Stimulated activated CD4-positive, alpha-beta T cell treated with anti-CD3 and anti-CD28 coated beads, Interleukin-4, amount 100 ng/mL, for 48 hours (primary cell): ENCODE data around the gene UBAC2.
"Not testable (repeated sequence)": the region's sequence is repeated elsewhere in the genome, so short reads cannot be mapped to it uniquely, and the experiment has no call there.

ENCODE experiments used
- DNase-seq, 2 donors: peaks; one replicate each; pipeline ENCODE4 v3.0.0-alpha.2; 2020; ENCODE audit warnings: low read depth in 2 of 2

UBAC2 gene

GRCh38 chr13:99392470-99393135, 191.9 kb downstream of the UBAC2 start:
- DNase-seq = no peak

GRCh38 chr13:99393391-99393790, 192.7 kb downstream of the UBAC2 start:
- DNase-seq = not testable (repeated sequence)

DNA sequence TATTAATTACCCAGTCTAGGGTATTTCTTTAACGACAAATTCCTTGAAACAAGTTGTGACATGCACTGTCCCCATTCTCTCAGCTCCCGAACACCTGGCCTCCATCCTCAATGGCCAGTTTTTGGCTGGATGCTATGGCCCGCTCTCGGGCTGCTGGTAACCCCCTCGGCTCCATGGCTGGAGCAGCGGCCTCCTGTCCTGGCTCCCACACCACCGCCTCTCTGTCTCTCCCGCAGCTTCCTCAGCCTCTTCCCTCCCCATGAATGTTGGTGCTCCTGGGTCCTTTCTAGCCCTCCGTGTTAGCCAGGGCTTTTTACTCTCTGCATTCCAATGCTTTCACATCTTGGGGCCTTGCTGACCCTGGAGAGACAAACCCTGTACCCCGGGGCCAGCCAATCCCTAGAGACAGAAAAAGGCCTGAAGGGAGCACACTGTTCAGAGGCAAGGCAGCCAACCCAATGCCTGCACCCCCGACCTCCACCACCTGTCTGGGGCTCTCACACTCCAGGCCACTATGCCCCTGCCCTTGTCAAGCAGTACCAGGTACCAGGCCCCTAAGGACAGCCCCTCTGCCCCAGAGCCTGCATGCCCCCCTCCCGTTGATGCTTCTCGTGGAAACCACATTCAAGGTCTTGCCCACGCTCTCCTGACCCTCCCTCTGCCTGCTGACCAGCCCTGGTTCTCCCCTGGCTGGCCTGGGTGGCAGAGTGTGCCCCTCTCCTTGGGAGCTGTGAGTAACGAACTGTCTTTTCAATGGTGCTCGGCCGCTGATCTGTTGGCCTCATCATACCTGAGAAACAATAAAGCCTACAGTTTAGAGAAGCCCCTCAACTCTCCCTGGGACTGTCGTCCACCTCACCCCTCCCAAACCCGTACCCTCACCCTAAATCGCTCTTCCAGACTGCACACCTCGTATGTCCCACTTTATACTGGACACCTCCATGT, 193.4 kb downstream of the UBAC2 start:
- no peak for DNase-seq

DNA sequence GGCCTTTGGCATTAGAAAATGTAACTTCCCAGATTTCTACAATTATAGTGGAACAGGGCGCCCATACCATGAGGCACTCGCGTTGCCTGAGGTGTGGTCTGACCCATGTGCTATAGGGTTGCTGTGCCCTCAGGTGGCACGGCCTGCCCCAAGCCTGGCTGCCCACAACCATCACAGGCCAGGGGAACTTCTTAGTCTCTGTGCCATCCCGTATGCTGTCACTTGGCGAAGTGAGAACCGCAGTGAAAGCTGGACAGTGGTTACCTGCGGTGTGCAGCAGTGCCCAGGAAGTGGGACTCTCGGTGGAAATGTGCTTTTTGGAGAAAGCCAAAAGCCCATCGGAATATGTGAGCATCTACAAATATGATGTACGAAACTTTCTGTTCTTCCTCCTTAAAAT, 194.8 kb downstream of the UBAC2 start:
- DNase-seq = no peak

DNA sequence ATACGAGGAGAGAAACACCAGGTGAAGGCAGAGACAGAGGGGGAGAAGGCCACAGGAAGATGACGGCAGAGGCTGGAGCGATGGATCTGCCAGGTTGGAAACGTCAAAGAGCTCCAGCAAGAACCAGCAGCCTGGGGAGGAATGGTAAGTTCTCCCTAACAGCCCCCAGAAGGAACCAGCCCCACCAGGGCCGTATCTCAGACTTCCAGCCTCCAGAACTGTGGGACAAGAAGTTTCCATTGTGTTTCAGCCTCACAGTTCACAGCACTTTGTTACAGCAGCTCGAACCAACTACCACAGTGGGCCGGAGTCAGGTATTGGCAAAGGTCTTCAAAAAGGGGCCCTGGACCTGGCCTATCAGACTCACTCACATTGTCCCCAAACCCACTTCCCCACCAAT, 195.8 kb downstream of the UBAC2 start:
- no peak for DNase-seq

- no peak for DNase-seq
Observed at GRCh38 chr13:99398071-99398470, 197.4 kb downstream of the UBAC2 start.

GRCh38 chr13:99398916-99399622, 198.4 kb downstream of the UBAC2 start:
- no peak for DNase-seq

DNA sequence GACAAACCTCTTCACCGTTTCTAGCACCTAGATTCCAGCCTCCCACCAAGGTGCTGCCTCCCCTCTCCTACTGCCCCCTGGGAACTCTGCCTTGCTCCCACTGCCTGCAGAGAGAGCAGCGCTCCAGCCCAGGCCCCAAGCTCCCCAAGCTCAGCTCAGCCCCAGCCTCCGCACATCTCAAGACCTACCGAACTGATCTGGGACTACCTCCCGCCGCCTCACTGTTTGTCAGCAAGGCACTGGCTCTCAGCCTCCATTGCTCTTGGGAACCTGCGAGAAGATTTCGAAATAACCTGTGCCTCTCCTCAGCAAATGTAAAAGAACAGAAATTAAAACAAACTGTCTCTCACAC, 198.9 kb downstream of the UBAC2 start:
- DNase-seq = no peak

- DNase-seq = no peak
Observed at GRCh38 chr13:99403458-99403971, 202.9 kb downstream of the UBAC2 start.

GRCh38 chr13:99404005-99404755, 203.5 kb downstream of the UBAC2 start:
- no peak for DNase-seq

DNA sequence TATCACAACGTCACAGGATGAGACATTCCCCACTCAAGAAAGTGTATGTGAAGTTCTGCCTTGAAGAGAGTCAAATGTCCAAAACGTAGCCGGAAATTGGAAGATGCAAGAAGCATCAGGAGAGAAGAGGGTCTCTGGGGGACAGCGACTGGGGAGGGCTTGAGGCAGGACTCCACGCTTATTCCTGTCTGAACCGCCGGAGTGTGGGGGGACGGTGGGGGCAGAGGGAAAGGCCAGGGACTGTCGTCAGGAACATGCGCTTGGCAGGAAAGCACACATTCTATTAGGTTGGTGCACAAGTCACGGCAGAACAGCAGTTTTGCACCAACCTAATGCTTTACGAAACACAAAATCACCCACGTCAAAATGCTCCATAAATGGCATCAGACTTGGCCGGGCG, 205.3 kb downstream of the UBAC2 start:
- no peak for DNase-seq

DNA sequence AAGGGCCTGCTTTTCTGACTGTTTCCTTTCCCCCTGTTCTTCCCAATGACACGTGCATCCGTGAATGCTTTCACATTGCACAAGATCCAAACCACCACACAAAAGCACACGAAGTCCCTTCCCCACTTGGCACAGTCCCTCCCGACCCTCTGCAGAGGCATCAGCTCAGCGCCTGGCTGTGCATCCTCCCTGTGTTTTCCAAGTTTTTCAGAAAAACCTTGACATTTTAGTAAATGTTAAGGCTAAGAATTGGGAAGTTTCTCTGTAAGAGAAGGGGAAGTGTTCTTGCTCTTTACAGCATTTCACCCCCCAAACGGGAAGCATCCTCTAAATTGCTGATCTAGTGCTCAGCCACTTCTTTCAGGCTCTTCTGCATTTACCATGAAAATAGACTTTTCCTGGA, 206.1 kb downstream of the UBAC2 start:
- DNase-seq = no peak

GRCh38 chr13:99407906-99408702, 207.4 kb downstream of the UBAC2 start:
- no peak for DNase-seq

GRCh38 chr13:99408703-99409000, 208.0 kb downstream of the UBAC2 start:
- no peak for DNase-seq

DNA sequence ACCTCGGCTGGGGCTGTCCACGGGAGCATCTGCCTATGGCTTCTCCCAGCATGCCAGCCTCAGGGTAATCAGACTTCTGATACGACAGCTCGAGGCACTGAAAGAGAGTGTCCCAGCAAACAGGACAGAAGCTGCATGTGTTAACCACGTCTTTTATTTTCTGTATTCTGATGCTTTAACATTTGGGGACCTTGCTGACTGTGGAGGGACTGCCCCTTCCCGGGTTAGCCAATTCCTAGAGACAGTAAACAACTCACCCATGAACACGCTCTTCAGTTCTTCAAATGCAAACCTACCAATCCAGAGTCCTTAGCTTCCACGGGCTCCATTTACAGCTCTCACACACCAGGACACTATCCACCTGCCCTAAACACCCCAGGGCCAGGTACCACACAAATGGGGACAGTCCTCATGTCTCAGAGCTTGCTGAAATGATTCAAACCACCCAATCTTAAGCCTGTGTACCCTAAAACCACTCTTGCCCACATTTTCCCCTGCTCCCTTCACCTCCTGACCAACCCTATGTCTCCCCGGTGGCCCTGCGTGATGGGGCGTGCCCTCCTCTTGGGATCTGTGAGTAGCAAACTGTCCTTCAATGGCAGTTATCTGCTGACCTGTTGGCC, 208.9 kb downstream of the UBAC2 start:
- DNase-seq = not testable (repeated sequence)

DNA sequence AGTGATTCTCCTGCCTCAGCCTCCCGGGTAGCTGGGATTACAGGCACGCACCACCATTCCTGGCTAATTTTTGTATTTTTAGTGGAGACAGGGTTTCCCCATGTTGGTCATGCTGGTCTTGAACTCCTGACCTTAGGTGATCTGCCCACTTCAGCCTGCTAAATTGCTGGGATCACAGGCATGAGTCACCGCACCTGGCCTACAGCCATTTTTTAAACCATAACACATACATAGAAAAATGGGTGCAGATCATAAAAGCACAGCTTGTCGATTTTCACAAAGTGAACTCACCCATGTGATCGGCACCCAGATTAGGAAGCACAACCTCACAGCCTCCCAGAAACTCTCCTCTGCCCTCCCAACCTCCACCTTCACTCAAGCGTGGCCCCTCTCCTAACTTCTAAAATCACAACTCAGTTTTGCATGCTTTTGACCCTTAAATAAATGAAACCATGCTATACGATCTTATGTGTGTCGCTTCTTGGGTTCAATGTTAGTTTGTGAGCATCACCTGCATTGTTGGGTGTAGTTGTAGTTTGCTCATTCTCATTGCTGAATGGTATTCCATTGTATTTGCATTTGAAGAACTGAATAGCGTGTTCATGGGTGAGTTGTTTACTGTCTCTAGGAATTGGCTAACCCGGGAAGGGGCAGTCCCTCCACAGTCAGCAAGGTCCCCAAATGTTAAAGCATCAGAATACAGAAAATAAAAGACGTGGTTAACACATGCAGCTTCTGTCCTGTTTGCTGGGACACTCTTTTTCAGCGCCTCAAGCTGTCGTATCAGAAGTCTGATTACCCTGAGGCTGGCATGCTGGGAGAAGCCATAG, 210.2 kb downstream of the UBAC2 start:
- not testable (repeated sequence) for DNase-seq

- DNase-seq = no peak
Observed at GRCh38 chr13:99412856-99413255, 212.2 kb downstream of the UBAC2 start.

GRCh38 chr13:99414048-99414995, 213.7 kb downstream of the UBAC2 start:
- no peak for DNase-seq
